ENCODE results near the gene IGSF23. TPM values are rescaled to one million over a fixed set of nuclear protein-coding genes. Genes with fewer than 3 reads are reported as not detected.
"Not testable (repeated sequence)": the region's sequence is repeated elsewhere in the genome, so short reads cannot be mapped to it uniquely, and the experiment has no call there.

Gene IGSF23
- total RNA-seq, 6 experiments from 2014 or later = 4.4 to 15.2 (median 9.0) TPM

DNA sequence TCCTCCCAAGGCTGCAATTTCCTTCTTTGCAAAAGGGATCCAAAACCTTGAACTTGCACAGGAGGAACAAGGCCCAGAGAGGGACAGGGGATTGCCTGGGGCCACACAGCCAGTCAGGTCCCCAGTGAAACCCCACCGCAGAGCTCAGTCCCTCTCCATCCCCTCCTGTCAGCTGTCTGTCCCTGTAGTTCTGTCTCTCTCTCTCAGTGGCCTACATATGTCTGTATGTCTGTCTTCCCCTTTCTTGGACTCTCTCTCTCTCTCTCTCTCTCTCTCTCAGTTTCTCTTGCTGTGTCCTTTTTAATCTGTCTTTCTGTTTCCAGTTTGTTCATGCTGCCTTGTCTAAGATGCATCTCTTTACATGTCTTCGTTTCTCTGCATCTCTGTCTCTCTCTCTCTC lies 69.4 kb downstream of the IGSF23 start:
- no peak for TF ChIP-seq POLR2A (IDR thresholded peaks at IDR 0.05)
- TF ChIP-seq, protein P1, sequence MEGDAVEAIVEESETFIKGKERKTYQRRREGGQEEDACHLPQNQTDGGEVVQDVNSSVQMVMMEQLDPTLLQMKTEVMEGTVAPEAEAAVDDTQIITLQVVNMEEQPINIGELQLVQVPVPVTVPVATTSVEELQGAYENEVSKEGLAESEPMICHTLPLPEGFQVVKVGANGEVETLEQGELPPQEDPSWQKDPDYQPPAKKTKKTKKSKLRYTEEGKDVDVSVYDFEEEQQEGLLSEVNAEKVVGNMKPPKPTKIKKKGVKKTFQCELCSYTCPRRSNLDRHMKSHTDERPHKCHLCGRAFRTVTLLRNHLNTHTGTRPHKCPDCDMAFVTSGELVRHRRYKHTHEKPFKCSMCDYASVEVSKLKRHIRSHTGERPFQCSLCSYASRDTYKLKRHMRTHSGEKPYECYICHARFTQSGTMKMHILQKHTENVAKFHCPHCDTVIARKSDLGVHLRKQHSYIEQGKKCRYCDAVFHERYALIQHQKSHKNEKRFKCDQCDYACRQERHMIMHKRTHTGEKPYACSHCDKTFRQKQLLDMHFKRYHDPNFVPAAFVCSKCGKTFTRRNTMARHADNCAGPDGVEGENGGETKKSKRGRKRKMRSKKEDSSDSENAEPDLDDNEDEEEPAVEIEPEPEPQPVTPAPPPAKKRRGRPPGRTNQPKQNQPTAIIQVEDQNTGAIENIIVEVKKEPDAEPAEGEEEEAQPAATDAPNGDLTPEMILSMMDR (IDR thresholded peaks at IDR 0.05) = no peak
- intact Hi-C loops (cut with DNase I) = loop anchor here in 1 of 2 donors (10.0 kb wide), 1 partner anchor 72 kb away; no protein-coding TSS in a partner anchor
- no peaks in the 10 kb centered on the region for H3K27me3 ChIP-seq
- ATAC-seq (no peak), DNase-seq (no peak)
- H3K4me1 ChIP-seq = peaks cover 0 to 2% (median 0%) of the 10 kb centered on the region in 4 donors
- WGBS (ENCODE audit: insufficient coverage, low coverage, low lambda C conversion rate, missing lambda C conversion rate) = 89% methylated on average over 1 of the region's 2 CpGs
- H3K36me3 ChIP-seq = no peaks in the 10 kb centered on the region
- no peaks in the 10 kb centered on the region for H3K9me3 ChIP-seq
- H3K4me3 ChIP-seq = no peak overlapping the region
- H3K27ac ChIP-seq = no peak overlapping the region

DNA sequence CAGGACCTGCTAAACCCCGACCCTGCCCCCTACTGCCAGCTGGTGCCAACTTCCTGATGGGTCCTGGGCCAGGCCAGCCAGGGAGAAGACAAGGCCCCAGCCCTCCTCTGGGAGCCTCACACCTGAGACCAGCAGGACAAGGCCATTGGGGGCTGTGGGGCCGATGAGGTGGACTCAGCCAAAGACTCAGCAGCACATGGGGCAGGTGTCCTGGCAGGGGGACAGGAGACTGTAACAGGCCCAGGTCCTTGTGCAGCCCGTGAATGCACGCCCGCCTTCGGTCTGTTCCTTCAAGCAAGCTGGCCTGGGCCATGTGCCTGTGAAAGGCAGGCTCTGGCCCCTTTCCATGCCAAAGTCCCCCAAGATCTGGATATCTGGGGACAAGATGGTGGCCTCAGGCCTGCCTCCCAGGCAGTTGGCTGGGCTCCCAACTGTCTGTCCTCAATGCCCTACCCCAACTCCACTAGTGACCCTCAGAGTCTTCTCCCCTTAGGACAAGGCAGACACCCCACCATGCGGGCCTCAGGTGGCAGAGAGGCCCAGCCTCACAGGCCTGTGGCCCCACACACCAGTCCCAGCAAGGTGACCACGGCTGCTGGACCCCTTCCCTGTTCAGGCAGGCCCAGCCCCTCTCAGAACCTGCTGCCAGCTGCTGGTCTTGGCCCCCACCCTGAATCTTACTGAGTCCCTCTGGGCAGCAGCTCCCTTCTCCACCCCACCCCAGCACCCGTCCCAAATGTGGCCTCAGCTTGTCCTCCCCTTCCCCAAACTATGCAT lies 70.3 kb downstream of the IGSF23 start:
- DNase-seq = no peak
- no peak for TF ChIP-seq POLR2A (IDR thresholded peaks at IDR 0.05)
- TF ChIP-seq, protein P1 (IDR thresholded peaks at IDR 0.05) = no peak
- Histone ChIP-seq H3K27ac (no peak overlapping the region), H3K4me3 (no peak overlapping the region), H3K9me3 (no peaks in the 10 kb centered on the region), H3K27me3 (no peaks in the 10 kb centered on the region), H3K4me1 (peaks cover 0 to 3% (median 0%) of the 10 kb centered on the region in 4 donors), H3K36me3 (no peaks in the 10 kb centered on the region)
- intact Hi-C loops (cut with DNase I) = loop anchor here in 1 of 2 donors (10.0 kb wide), 1 partner anchor 71 kb away; no protein-coding TSS in a partner anchor
- WGBS (ENCODE audit: insufficient coverage, low coverage, low lambda C conversion rate, missing lambda C conversion rate) = 78% methylated on average over 3 of the region's 9 CpGs
- ATAC-seq = peak in 1 of 4 donors; percentile 4

GRCh38 chr19:44684396-44684795 lies 71.0 kb downstream of the IGSF23 start:
- 83% methylated on average over 3 of the region's 3 CpGs for WGBS (ENCODE audit: insufficient coverage, low coverage, low lambda C conversion rate, missing lambda C conversion rate)
- intact Hi-C loops (cut with DNase I) = loop anchor here in 1 of 2 donors (10.0 kb wide), 1 partner anchor 70 kb away; no protein-coding TSS in a partner anchor
- not testable (repeated sequence) for H3K4me3 ChIP-seq

DNA sequence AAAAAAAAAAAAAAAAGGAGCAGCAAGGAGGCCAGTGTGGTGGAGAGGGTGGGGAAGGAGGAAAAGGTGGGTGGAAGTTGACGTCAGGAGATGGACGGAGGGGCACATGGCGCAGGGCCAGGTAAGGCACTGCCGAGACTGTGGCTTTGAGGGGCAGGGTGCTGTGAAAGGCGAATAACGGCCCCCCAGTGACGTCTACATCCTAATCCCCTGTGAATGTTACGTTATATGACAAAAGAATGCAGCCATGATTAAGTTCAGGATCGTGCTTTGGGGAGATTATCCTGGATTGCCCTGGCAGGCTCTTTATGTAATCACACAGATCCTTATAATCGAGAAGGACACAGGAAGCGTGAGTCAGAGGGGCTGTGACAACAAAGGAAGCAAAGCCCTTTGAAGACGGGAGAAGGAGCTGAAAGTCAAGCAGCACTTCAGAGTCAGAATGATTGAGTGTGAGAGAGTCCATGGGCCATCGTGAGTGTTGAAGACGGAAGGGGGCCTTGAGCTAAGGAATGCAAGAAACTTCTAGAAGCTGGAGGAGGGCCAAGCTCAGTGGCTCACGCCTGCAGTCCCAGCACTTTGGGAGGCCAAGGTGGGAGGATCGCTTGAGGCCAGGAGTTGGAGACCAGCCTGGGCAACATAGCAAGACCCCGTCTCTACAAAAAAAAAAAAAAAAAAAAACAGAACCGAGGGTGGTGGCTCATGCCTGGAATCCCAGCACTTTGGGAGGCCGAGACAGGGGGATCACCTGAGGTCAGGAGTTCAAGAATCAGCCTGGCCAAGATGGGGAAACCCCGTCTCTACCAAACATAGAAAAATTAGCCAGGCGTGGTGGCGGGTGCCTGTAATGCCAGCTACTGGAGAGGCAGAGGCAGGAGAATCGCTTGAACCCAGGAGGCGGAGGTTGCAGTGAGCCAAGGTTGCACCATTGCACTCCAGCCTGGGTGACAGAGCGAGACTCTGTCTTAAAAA lies 71.8 kb downstream of the IGSF23 start:
- H3K4me1 ChIP-seq = peaks cover 0 to 15% (median 0%) of the 10 kb centered on the region in 4 donors
- H3K27me3 ChIP-seq = no peaks in the 10 kb centered on the region
- H3K27ac ChIP-seq = no peak overlapping the region
- 37% methylated on average over 14 of the region's 25 CpGs for WGBS (ENCODE audit: insufficient coverage, low coverage, low lambda C conversion rate, missing lambda C conversion rate)
- TF ChIP-seq POLR2A (IDR thresholded peaks at IDR 0.05) = no peak
- TF ChIP-seq, protein P1 (IDR thresholded peaks at IDR 0.05) = no peak
- no peaks in the 10 kb centered on the region for H3K9me3 ChIP-seq
- H3K4me3 ChIP-seq = no peak overlapping the region
- intact Hi-C loops (cut with DNase I) = loop anchor here in 1 of 2 donors (10.0 kb wide), 1 partner anchor 70 kb away; no protein-coding TSS in a partner anchor
- ATAC-seq = peak; percentile 18 to 54 (median 38)
- no peaks in the 10 kb centered on the region for H3K36me3 ChIP-seq
- peak in 1 of 3 donors; percentile 64 for DNase-seq

More at GRCh38 chr19:44684396-44684795, 71.0 kb downstream of the IGSF23 start:
- not testable (repeated sequence) for H3K36me3 ChIP-seq, DNase-seq, H3K4me1 ChIP-seq, H3K27me3 ChIP-seq, H3K9me3 ChIP-seq, H3K27ac ChIP-seq, ATAC-seq
